Measurements from ENCODE around the gene OSBPL2.

GRCh38 chr20:62299666-62300236 is 61.4 kb downstream of the OSBPL2 start:
- TF ChIP-seq CTCF (IDR thresholded peaks at IDR 0.05; ENCODE audit: low read depth, low read length, missing input control) (no peak), TAF1 (conservative IDR thresholded peaks at IDR 0.05) (no peak)

Data from liver (tissue), 3 donors.